Right renal pelvis (tissue), 4 donors: ENCODE results near the gene DMRTC1. TPM values are rescaled to one million over a fixed set of nuclear protein-coding genes. Genes with fewer than 3 reads are reported as not detected.
"Not testable (repeated sequence)": the region's sequence is repeated elsewhere in the genome, so short reads cannot be mapped to it uniquely, and the experiment has no call there.

ENCODE experiments used
- DNase-seq, 4 donors: peaks; one replicate each; pipeline ENCODE4 v3.0.0-alpha.2; 2013; ENCODE audit warnings: low read depth in 4 of 4, low spot score in 3 of 4, missing footprints in 1 of 4
- polyA plus RNA-seq, 4 donors: library from polyadenylated mRNA; unstranded; fragments of 120-200 nt; gene quantifications; one replicate each; pipeline ENCODE4 v1.2.1, GENCODE V29; 2013; ENCODE audit not compliant: insufficient read length in 4 of 4

The DMRTC1 gene
- 1 to 10 TPM in 1 of 4 donors, under 1 TPM in 3; 0.29 to 1.5 (median 0.48) TPM for polyA plus RNA-seq

- not testable (repeated sequence) for DNase-seq
These were observed at the start of gene DMRTC1 for GRCh38 chrX:72943819-72944169. TSS of gene DMRTC1 (minus strand) at chrX:72943837. CDS start at chrX:72875694, 68,143 bp downstream.

- not testable (repeated sequence) for DNase-seq
These were observed 37.3 kb upstream of the DMRTC1 start for GRCh38 chrX:72980894-72981469.

GRCh38 chrX:72974885-72975284, 31.2 kb upstream of the DMRTC1 start:
- not testable (repeated sequence) for DNase-seq

- not testable (repeated sequence) for DNase-seq
These were observed 28.2 kb upstream of the DMRTC1 start for GRCh38 chrX:72971859-72972258.

- not testable (repeated sequence) for DNase-seq
These were observed 16.3 kb upstream of the DMRTC1 start for GRCh38 chrX:72959971-72960370.

- not testable (repeated sequence) for DNase-seq
These were observed 410 bp downstream of the DMRTC1 start for GRCh38 chrX:72943035-72943818.

- not testable (repeated sequence) for DNase-seq
These were observed 1.4 kb downstream of the DMRTC1 start for GRCh38 chrX:72942272-72942671.

GRCh38 chrX:72937906-72938305, 5.7 kb downstream of the DMRTC1 start, which contains the start of gene FAM236A:
TSS of gene FAM236A (plus strand) at chrX:72938206. CDS start at chrX:72938263, 57 bp downstream.
- not testable (repeated sequence) for DNase-seq

GRCh38 chrX:72936882-72937455, 6.7 kb downstream of the DMRTC1 start:
- DNase-seq = not testable (repeated sequence)

GRCh38 chrX:72936455-72936854, 7.2 kb downstream of the DMRTC1 start:
- not testable (repeated sequence) for DNase-seq

GRCh38 chrX:72932283-72932682, 11.4 kb downstream of the DMRTC1 start:
- DNase-seq = not testable (repeated sequence)

GRCh38 chrX:72916096-72916495, 27.5 kb downstream of the DMRTC1 start:
- DNase-seq = not testable (repeated sequence)

- not testable (repeated sequence) for DNase-seq
These were observed 31.3 kb downstream of the DMRTC1 start, which contains the start of gene FAM236C for GRCh38 chrX:72912315-72912714. TSS of gene FAM236C (plus strand) at chrX:72912615. CDS start at chrX:72912715, 100 bp downstream.

- not testable (repeated sequence) for DNase-seq
These were observed 53.9 kb downstream of the DMRTC1 start for GRCh38 chrX:72889740-72890139.

- not testable (repeated sequence) for DNase-seq
These were observed 60.7 kb downstream of the DMRTC1 start for GRCh38 chrX:72882898-72883297.

- not testable (repeated sequence) for DNase-seq
These were observed 106.1 kb downstream of the DMRTC1 start for GRCh38 chrX:72837532-72837931.

- not testable (repeated sequence) for DNase-seq
These were observed 112.9 kb downstream of the DMRTC1 start for GRCh38 chrX:72830701-72831100.
